Karpas-422 (cell line): ENCODE data around the gene SNCB. TPM values are rescaled to one million over a fixed set of nuclear protein-coding genes. Genes with fewer than 3 reads are reported as not detected.
A peak's percentile ranks its signal among the peaks of the same experiment; 100 is the strongest.

Experiments
- DNase-seq: peaks from one replicate; pipeline ENCODE4 v3.0.0-alpha.2; 2015
- H2AFZ ChIP-seq: fragments of 200-600 bp; sonication (generic); 2 replicates; pipeline ENCODE4 v1.6.1; 2014; ENCODE audit warnings: antibody characterized with exemption, low read length, mixed read lengths
- H3K27ac ChIP-seq: fragments of 200-600 bp; sonication (generic); 2 replicates; pipeline ENCODE4 v1.5.1; 2014; ENCODE audit warnings: mild to moderate bottlenecking, low read length, moderate library complexity
- H3K27me3 ChIP-seq: fragments of 200-600 bp; sonication (generic); 2 replicates; pipeline ENCODE4 v1.6.1; 2014; ENCODE audit warnings: low read length, mixed read lengths
- H3K36me3 ChIP-seq: fragments of 200-600 bp; sonication (generic); 2 replicates; pipeline ENCODE4 v1.6.1; 2014; ENCODE audit warnings: low read length, mixed read lengths; ENCODE audit not compliant: insufficient read depth
- H3K4me1 ChIP-seq: fragments of 200-600 bp; sonication (generic); 2 replicates; pipeline ENCODE4 v1.6.1; 2014; ENCODE audit warnings: mild to moderate bottlenecking, low read length, mixed read lengths
- H3K4me2 ChIP-seq: fragments of 200-600 bp; sonication (generic); 2 replicates; pipeline ENCODE4 v1.6.1; 2014; ENCODE audit warnings: low read length, low read depth, mild to moderate bottlenecking; ENCODE audit not compliant: poor library complexity, severe bottlenecking
- H3K4me3 ChIP-seq: fragments of 200-600 bp; sonication (generic); 2 replicates; pipeline ENCODE4 v1.5.1; 2014; ENCODE audit warnings: mild to moderate bottlenecking, antibody characterized with exemption, low read length, mixed read lengths
- H3K79me2 ChIP-seq: fragments of 200-600 bp; sonication (generic); 2 replicates; pipeline ENCODE4 v1.6.1; 2014; ENCODE audit warnings: mild to moderate bottlenecking, low read length, mixed read lengths
- H3K9ac ChIP-seq: fragments of 200-600 bp; sonication (generic); 2 replicates; pipeline ENCODE4 v1.6.0; 2014; ENCODE audit warnings: low read length
- H3K9me2 ChIP-seq: fragments of 200-600 bp; sonication (generic), shearing (Covaris generic); replicated peaks from 2 replicates; pipeline ENCODE4 v1.6.0; 2014; ENCODE audit warnings: mild to moderate bottlenecking, low read length, moderate library complexity; ENCODE audit not compliant: insufficient read depth
- H3K9me3 ChIP-seq: fragments of 300-700, 200-600 bp; sonication (generic); 2 replicates; pipeline ENCODE4 v1.6.1; 2014; ENCODE audit warnings: low read length, mixed read lengths
- H4K20me1 ChIP-seq: fragments of 200-600 bp; sonication (generic); 2 replicates; pipeline ENCODE4 v1.6.1; 2014; ENCODE audit warnings: mild to moderate bottlenecking, antibody characterized with exemption, low read length, low read depth; ENCODE audit not compliant: insufficient read depth
- total RNA-seq: library from RNA; depleted of rRNA; stranded (reverse); fragments of >200 nt; shearing (Covaris generic); gene quantifications from 2 replicates; pipeline ENCODE4 v1.2.3, GENCODE V29; 2014; ENCODE audit warnings: low replicate concordance

The SNCB gene
- total RNA-seq, 1 experiment from 2014 or later = not detected

DNA sequence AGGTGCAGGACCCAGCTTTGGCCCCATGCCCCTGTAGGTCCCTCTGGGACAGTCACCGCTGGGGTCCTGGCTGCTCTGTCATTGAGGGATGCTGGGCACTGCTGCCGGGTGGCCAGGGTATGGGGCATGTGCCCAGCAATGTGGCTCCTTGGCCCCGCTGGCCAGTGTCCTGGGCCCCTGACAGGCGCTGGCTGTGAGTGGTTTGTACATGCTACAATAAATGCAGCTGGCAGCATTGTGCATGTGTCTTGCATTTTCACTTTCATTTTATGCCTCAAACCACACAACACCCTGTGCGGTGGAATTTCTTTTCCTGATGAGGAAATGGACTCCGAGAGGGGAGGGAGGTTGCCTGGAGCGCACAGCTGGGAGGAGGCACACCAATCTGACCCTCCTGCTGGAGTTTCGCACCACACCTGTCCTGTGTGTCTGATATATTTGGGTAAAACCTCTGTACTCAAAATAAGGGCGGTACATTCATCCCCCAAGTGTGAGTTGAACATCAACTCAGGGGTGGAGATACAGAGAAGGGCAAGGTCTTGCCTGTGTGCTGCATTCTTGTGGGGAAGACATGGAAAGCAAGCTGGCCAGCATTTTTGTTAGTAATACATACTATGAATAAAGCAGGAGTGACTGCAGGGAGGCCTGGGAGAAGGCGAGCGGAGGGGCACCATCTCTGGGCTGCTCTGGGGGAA is 28.6 kb upstream of the SNCB start:
- Histone ChIP-seq H3K79me2 (no peaks in the 10 kb centered on the region), H3K4me3 (no peak overlapping the region), H3K9ac (no peak overlapping the region), H3K9me2 (no peaks in the 10 kb centered on the region), H3K36me3 (no peaks in the 10 kb centered on the region), H2AFZ (no peak overlapping the region), H3K27ac (no peak overlapping the region), H3K4me2 (no peak overlapping the region), H3K27me3 (no peaks in the 10 kb centered on the region), H4K20me1 (peaks cover 12% of the 10 kb centered on the region; the same call in 1 of the 2 replicates), H3K4me1 (no peaks in the 10 kb centered on the region), H3K9me3 (no peaks in the 10 kb centered on the region)
- DNase-seq = no peak

DNA sequence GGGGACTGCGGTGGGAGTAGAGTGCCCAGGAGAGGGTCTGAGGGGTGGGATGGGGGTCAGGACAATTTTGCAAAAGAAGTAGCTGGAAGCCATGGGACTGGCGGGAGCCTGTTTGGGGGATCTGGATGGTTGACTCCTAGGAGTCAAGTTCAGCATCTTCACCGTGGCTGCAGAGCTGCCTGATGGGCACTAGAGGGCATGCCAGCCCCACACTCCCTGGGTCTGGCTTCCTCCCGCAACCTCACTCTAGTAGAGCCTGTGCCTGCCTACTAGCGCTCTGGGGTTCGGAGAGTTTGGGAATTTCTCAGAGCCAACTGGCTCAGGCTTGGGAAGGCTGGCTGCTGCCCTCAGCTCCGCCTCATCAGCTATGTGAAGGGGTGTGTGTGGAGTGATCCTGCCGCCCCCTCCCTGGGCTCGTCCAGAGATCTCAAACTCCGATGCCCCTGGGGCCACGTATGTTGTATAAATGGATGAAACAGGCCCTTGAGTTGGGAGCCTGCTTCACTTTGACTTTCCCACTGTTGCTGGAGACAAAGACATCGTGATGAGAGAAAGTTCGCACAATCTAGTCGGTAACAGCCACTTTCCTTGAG is 27.8 kb upstream of the SNCB start:
- Histone ChIP-seq H3K4me1 (no peaks in the 10 kb centered on the region), H3K27ac (no peak overlapping the region), H3K9ac (no peak overlapping the region), H2AFZ (no peak overlapping the region), H3K27me3 (no peaks in the 10 kb centered on the region), H3K4me2 (no peak overlapping the region), H3K79me2 (no peaks in the 10 kb centered on the region), H3K4me3 (no peak overlapping the region), H3K9me3 (no peaks in the 10 kb centered on the region), H4K20me1 (peaks cover 12% of the 10 kb centered on the region; the same call in 1 of the 2 replicates), H3K9me2 (no peaks in the 10 kb centered on the region), H3K36me3 (no peaks in the 10 kb centered on the region)
- DNase-seq = peak; percentile 85

DNA sequence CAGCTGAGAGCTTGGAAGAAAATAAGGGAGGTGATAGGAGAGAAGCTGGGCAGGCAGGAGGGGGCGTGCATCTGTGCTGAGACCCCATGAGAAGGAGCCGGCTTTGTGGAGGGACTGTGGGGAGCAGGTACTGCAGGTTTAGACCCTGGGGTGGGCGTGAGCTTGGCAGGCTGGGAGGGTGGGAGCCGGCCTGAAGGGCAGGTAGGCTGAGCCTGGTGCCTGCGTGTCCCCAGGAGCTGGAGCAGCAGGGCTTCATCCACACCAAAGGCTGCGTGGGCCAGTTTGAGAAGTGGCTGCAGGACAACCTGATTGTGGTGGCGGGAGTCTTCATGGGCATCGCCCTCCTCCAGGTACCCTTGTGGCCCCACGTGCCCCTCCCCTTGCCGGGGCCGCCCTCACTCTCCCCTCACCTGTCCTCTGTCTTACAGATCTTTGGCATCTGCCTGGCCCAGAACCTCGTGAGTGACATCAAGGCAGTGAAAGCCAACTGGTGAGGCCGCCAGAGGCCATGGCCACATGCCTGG is 26.2 kb upstream of the SNCB start:
- no peak overlapping the region for H3K27ac ChIP-seq
- DNase-seq = no peak
- H4K20me1 ChIP-seq = peaks cover 12% of the 10 kb centered on the region; the same call in 1 of the 2 replicates
- H3K79me2 ChIP-seq = no peaks in the 10 kb centered on the region
- no peak overlapping the region for H2AFZ ChIP-seq
- H3K27me3 ChIP-seq = no peaks in the 10 kb centered on the region
- no peaks in the 10 kb centered on the region for H3K9me3 ChIP-seq
- H3K9ac ChIP-seq = no peak overlapping the region
- H3K4me1 ChIP-seq = no peaks in the 10 kb centered on the region
- H3K36me3 ChIP-seq = no peaks in the 10 kb centered on the region
- no peaks in the 10 kb centered on the region for H3K9me2 ChIP-seq
- H3K4me2 ChIP-seq = no peak overlapping the region
- H3K4me3 ChIP-seq = no peak overlapping the region

DNA sequence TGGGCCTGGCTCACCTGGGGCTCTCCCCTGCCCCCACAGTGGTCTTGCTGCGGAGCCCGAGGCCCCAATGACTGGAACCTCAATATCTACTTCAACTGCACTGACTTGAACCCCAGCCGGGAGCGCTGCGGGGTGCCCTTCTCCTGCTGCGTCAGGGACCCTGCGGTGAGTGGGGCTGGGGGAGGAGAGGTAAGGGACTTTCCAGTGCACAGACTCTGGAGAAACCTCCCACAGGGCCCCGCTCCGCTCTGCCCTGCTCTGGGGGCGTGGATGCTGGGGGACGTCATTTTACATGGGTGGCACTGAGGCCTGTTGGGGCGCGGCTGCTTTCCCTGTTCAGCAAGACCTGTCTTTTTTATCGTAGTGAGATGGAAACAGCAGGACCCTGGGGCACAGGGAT is 24.5 kb upstream of the SNCB start:
- no peaks in the 10 kb centered on the region for H3K4me1 ChIP-seq
- H3K27ac ChIP-seq = no peak overlapping the region
- DNase-seq = no peak

DNA sequence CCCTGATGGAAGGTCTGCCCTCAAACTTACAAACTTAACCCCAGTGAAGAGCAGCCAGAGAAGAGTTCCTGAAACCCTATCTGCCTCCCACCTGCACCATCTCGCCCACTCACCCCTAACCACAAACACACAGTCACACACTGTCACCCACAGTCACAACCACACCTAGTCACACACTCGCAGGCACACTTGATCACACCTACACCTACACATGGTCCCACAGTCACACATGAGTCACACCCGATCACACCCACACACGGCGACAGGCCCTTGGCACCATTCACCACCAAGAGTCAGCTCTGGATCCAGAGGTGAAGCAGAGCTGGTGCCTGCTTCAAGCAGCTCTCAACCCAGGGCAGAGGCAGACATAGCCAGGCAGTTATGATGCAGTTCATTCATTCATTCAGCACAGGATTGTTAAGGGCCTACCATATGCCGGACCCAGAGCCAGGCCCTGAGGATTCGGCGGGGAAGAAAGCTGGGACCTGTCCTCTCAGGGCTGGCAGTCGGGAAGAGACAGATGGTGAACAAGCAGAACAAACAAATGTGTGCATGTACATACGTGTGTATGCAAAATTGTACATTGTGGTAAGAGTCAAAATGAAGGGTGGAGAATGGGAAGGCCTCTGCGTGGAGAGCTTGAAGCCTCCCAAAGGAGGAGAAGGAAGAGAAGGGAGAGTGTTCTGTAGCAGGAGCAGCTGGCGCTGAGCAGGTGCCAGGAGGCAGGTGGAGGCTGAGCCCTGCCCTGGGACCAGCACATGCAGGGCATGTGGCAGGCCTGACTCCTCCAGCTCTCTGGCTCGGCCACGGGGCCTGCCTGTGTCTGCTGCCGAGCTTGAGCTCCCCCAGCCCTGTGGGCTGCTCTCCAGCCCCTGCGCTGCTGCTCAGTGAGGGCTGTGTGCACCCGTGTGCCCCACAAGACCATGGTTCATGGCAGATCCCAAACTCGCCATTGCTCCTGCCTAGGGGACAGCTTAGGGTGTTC is 23.4 kb upstream of the SNCB start:
- Histone ChIP-seq H3K79me2 (no peaks in the 10 kb centered on the region), H3K4me2 (no peak overlapping the region), H3K9me2 (no peaks in the 10 kb centered on the region), H3K4me1 (no peaks in the 10 kb centered on the region; the same call in 1 of the 2 replicates), H3K9me3 (no peaks in the 10 kb centered on the region), H4K20me1 (peaks cover 6% of the 10 kb centered on the region; the same call in 1 of the 2 replicates), H3K9ac (no peak overlapping the region), H2AFZ (no peak overlapping the region), H3K4me3 (no peak overlapping the region), H3K27me3 (no peaks in the 10 kb centered on the region), H3K27ac (no peak overlapping the region), H3K36me3 (no peaks in the 10 kb centered on the region)
- no peak for DNase-seq

More for the DNA sequence above, 24.5 kb upstream of the SNCB start:
- Histone ChIP-seq H3K9me3 (no peaks in the 10 kb centered on the region), H3K9me2 (no peaks in the 10 kb centered on the region), H3K9ac (no peak overlapping the region), H3K79me2 (no peaks in the 10 kb centered on the region), H3K27me3 (no peaks in the 10 kb centered on the region), H3K4me3 (no peak overlapping the region), H3K4me2 (no peak overlapping the region), H4K20me1 (peaks cover 8% of the 10 kb centered on the region; the same call in 1 of the 2 replicates), H3K36me3 (no peaks in the 10 kb centered on the region), H2AFZ (no peak overlapping the region)

DNA sequence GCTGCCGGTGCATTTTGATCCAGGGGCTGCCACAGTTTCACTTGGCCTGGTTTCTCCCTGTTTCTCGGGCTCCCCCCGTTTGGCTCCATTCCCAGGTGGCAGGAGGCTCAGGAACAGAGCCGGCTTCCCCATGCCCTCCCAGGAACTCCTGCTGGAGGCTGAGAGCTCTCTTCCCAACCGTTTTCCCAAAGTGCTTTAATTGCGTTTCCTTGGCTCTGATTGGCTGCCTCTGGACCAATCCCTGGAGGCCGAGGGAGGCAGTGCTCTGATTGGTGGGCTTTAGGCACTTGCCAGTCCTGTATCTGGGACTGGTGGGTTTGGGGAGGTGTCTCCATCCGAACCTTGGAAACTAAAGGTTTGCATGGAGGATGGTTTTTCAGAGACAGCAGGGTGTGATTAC is 21.8 kb upstream of the SNCB start:
- H3K36me3 ChIP-seq = no peaks in the 10 kb centered on the region
- H3K9ac ChIP-seq = no peak overlapping the region
- no peak overlapping the region for H3K27ac ChIP-seq
- H2AFZ ChIP-seq = no peak overlapping the region
- H3K9me3 ChIP-seq = no peaks in the 10 kb centered on the region
- H3K27me3 ChIP-seq = no peaks in the 10 kb centered on the region
- no peaks in the 10 kb centered on the region for H3K79me2 ChIP-seq
- H3K4me3 ChIP-seq = no peak overlapping the region
- H3K4me1 ChIP-seq = peaks cover 10% of the 10 kb centered on the region
- no peak for DNase-seq
- H3K4me2 ChIP-seq = no peak overlapping the region
- no peaks in the 10 kb centered on the region for H3K9me2 ChIP-seq
- no peaks in the 10 kb centered on the region; the same call in 1 of the 2 replicates for H4K20me1 ChIP-seq

DNA sequence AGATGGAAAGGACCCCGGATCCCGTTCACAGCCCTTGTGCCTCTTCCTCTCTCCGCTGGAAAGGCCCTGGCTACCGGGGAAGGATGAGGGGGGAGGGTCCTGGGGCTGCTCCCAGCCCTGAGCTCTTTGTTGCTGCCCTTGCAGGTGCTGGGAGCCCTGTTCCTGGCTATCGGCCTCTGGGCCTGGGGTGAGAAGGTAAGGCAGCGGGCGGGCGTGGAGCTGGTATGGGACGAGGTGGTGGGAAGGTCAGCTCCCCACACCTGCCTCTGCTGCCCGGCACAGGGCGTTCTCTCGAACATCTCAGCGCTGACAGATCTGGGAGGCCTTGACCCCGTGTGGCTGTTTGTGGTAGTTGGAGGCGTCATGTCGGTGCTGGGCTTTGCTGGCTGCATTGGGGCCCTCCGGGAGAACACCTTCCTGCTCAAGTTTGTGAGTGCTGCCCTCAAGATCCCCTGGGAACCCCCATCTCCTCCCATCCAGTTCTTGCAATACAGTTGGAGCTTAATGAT is 21.2 kb upstream of the SNCB start:
- H3K27me3 ChIP-seq = no peaks in the 10 kb centered on the region
- H3K4me3 ChIP-seq = no peak overlapping the region
- no peak overlapping the region for H2AFZ ChIP-seq
- no peaks in the 10 kb centered on the region for H3K9me2 ChIP-seq
- no peak overlapping the region for H3K9ac ChIP-seq
- no peaks in the 10 kb centered on the region for H3K9me3 ChIP-seq
- H3K79me2 ChIP-seq = no peaks in the 10 kb centered on the region
- no peaks in the 10 kb centered on the region; the same call in 1 of the 2 replicates for H4K20me1 ChIP-seq
- no peak overlapping the region for H3K4me2 ChIP-seq
- no peak for DNase-seq
- H3K36me3 ChIP-seq = no peaks in the 10 kb centered on the region
- H3K27ac ChIP-seq = no peak overlapping the region
- peaks cover 14% of the 10 kb centered on the region for H3K4me1 ChIP-seq
